IPS-NIHi11 (cell line): ENCODE data around the gene GHSR.

Source experiments
- DNase-seq: peaks from one replicate; pipeline ENCODE4 v3.0.0; 2012; ENCODE audit warnings: mixed read lengths, low spot score

The GHSR gene, protein sequence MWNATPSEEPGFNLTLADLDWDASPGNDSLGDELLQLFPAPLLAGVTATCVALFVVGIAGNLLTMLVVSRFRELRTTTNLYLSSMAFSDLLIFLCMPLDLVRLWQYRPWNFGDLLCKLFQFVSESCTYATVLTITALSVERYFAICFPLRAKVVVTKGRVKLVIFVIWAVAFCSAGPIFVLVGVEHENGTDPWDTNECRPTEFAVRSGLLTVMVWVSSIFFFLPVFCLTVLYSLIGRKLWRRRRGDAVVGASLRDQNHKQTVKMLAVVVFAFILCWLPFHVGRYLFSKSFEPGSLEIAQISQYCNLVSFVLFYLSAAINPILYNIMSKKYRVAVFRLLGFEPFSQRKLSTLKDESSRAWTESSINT

DNA sequence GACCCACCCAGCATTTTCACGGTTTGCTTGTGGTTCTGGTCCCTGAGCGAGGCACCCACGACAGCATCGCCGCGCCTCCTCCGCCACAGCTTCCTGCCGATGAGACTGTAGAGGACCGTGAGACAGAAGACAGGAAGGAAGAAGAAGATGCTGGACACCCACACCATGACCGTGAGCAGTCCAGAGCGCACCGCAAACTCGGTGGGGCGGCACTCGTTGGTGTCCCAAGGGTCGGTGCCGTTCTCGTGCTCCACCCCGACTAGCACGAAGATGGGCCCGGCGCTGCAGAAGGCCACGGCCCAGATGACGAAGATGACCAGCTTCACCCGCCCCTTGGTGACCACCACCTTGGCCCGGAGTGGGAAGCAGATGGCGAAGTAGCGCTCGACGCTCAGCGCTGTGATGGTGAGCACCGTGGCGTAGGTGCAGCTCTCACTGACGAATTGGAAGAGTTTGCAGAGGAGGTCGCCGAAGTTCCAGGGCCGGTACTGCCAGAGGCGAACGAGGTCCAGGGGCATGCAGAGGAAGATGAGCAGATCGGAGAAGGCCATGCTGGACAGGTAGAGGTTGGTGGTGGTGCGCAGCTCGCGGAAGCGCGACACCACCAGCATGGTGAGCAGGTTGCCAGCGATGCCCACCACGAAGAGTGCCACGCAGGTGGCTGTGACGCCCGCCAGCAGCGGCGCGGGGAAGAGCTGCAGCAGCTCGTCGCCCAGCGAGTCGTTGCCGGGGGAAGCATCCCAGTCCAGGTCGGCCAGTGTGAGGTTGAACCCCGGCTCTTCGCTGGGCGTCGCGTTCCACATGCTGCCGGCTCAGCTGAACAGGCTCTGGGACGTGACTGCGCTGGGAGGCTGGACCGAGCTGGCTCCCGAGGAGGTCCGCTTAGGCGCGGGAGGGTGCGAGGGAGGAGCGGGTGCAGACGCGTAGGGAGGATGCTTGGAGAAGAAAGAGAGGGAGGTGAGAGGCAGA, at the start of gene GHSR:
GHSR (minus strand) TSS at position 846 of the 969 bp plus-strand sequence; CDS start at position 803, 43 bp downstream.
- DNase-seq: peak; percentile 40

DNA sequence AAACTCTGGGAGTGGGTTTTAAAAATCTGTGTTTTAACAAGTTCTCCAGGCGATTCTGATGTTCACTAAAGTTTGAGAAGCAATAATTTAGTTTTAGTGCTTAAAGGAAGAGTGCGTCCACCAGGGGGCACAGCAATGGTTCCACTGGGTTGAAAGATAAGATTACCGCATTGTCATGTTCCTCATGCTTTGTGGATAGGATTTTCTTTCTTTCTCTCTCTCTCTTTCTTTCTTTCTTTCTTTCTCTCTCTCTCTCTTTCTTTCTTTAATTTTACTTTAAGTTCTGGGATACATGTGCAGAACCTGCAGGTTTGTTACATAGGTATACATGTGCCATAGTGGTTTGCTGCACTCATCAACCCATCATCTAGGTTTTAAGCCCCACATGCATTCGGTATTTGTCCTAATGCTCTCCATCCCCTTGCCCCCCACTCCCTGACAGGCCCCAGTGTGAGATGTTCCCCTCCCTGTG, 42.0 kb upstream of the GHSR start:
- peak; percentile 65 for DNase-seq

DNA sequence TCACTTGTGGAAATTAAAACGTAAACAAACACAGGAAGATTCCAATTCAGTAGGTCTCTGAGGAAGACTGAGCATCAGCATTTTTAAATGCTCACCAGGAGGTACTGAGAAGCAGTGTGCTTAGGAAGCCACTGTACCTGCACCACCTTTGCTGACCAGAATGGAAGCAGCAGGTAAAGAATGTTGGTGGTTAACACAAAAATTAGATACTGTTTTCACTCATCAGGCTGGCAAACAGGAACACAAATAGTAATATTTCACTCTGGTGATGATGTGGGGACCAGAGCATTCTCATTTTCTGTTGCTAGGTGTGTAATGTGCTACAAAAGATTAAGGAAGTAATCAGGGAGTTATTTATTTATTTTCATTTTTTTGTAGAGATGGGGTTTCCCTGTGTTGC, 29.9 kb upstream of the GHSR start:
- DNase-seq: no peak

DNA sequence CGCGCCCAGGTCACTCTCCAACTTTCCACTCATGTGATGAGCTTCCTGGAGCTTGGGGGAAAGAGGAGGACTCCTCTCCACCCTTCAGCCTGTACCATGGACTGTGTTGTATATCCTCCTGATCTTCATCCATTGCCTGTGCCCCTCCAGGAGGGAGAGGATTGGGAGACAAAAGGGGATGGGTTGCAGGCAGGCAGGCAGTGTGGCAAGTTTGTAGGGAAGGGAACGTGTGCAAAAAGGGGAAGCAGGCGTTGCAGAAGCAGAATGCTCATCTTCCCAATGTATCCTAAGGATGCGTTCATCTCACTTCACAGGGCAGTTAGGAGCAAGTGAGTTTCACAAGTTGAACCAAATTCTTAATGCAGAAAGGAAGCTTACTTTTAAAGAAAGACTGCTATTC, 28.1 kb upstream of the GHSR start:
- no peak for DNase-seq

DNA sequence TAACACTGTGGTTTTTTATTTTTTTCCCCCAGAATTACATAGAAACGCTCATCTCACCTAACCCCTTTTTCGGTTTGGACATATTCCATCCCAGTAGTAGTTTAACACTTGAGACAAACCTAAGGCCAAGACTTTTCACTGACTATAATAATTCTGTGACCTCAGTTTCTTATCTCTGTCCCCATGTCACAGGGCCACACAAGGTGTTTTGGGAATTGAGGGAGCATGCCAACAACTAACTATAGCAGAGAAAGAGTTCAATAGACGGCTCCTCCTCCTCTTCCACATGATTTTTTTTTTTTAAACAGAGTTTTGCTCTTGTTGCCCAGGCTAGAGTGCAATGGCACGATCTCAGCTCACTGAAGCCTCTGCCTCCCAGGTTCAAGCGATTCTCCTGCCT, 27.4 kb upstream of the GHSR start:
- DNase-seq: no peak

DNA sequence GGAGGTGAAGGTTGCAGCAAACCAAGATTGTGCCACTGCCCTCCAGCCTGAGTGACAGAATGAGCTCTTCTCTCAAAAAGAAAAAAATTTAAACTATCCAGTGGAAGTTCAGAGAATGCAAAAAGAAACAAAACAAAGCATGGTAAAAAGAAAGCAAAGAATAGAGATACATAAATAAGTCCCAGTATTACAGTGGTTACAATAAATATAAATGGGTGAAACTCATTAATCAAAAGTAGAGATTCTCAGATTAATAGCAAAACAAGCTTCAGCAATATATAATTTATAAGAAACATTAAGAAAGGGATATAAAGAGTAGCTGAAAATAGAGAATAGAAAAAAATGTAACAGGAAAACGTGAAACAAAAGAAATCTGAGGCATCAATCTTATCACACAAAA, 23.6 kb upstream of the GHSR start:
- DNase-seq: no peak

DNA sequence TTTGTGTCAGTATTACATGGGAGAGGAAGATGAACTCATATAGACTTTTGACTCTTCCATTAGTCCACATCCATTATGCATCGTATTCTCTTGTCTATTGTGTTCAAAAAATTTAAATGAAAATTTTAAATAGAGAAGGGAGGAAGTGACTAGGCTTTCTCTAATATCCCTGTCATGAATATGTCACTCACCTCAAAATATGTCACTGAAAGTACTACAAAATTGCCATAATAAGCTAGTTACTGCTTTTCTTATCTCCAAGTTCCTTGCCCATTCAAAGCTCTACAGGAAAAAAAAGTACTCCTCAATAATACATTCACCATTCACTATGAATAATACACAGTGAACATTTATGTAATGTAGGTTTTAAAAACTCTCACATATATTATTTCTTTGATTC, 22.3 kb upstream of the GHSR start:
- DNase-seq: no peak

DNA sequence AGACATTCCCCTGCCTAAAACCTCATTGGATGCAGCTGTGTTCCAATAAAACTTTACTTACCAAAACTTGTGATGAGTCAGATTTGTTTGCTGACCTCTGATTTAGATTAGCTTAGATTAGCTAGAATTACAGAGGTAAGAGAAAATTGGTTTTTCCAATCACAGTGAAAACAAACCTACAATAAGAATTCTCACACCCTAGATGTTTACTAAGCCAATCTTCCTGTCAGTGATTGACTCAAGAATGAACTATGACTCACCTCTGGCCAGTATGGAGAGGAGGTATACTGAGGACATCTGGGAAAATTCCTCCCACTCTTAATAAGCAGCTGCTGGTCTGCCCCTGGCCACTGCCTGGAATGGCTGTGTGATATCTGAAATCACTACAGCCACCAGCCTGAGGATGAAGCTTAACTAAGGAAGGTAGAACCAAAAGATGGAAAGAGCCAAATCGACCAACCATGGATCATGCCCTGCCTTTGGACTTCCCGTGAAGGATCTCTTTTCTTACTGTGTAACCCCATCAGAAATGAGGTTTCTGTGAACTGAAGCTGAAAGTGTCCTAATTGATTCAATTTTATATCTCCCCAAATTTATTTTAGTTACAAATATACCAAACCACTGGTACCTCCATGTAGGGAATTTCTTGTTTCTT, 19.0 kb upstream of the GHSR start:
- no peak for DNase-seq

DNA sequence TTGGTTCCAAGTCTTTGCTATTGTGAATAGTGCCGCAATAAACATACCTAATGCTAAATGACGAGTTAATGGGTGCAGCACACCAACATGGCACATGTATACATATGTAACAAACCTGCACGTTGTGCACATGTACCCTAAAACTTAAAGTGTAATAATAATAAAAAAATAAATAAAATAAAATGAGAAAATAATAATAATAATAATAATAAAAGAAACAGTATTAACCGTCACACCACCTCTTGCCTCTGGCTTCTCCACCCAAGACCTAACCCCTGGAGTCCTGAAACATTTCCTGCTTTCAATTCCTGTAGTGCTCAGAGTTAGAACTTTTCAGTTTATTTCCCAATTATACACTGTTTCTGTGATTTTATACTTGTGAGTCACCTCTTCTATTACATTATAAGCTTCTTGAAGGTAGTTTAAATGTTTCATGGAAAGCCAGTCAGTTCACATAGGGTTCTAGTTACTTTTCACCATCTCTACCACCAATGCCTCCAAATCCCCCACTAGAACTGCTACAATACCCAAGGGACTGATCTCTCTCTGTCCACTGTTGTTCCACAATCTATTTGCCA, 18.4 kb upstream of the GHSR start:
- no peak for DNase-seq

DNA sequence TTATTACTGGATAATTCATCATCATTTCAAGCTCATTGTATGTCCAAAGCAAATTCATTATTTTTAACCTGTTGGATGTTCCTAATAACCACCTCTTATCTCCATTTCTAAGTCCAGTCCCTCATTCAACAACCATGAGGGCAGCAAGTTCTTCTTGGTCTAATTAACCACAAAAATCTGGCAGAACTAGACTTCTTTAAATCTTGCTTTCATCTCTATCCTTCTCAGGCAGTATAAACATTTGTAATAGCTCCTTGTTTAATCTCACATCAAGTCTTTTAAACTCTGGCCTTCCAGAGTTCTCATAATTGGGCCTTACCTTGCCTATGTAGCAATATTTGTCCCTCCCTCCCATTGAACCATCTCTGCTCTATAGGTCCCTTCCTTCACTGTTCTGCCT, 17.0 kb upstream of the GHSR start:
- DNase-seq: no peak

DNA sequence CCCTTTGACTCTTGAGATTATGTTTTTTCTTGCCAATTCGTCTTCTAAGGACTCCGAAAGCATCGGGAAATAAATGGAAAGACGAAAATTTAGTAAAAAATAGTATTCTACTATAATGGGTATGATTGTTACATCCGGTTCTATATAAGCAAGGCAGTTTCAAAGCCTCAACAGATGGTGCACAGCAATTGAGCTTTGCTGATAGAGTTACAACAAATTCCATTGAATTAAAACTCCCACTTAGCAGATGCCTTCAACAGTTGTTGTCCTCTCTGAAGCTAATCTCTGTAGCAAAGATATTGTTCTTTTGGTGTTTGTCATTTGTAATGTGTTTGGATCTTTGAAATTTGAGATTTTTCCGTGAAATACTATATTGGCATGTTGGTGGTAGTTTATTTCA, 16.1 kb upstream of the GHSR start:
- DNase-seq: no peak

DNA sequence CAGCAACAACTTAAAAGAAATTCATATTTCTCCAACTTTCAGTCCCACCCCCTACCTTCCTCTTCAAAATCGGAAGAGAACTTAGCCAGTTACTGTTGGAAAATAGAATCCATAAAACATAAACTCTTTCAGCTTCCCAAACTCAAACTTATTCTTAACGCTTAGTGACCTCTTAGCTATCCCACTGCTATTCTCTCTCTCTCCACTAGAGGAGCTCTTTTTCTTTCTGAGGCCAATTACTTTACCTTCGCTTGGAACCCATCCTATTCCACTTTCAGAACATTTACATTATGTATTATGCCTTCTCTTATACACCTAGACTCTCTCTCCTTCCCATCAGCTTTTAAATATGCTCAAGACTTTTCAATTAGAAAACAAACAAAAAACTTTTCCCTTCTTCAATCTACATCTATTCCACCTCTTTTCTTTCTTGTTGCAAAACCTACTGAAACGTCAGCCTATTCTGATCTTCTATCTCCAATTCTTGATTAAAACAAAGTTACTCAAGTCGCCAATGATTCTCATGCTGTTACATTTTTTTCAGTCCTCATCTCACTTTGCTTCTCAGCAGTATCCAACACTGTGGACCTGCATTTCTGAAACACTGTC, 13.4 kb upstream of the GHSR start:
- peak; percentile 78 for DNase-seq

DNA sequence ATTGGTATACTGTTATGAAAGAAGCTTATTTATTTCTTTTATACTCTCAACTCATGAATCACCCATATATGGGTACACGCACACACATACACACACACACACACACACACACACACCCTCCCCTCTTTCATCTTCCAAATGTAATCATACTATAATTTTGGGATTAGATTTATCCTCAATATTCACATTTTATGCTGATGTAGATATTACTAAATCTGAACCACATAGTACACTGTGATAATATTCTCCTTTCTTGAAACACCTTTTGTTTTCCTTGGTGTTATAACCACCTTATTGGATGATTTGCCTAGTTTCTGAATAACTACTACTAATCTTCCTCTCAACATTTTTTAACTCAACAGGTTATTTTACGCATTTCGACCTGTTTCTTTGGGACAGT, 8.1 kb upstream of the GHSR start:
- DNase-seq: no peak

DNA sequence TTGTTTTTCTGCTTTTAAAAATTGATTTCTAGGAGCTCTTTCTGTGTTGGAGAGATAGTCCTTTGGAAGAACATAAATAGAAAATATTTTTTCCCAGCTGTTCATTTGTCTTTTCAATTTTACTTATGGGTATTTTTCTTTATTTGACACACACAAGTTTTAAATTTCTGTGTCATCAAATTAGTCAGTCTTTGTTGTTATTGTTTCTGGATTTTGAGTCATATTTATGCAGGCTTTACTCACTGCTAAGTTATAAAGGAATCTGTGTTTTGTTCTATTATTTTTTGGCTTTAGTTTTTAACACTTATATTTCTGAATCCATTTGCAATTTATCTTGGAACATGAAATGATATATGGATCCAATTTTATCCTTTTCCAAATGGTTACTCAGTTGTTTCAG, 5.9 kb upstream of the GHSR start:
- DNase-seq: no peak

DNA sequence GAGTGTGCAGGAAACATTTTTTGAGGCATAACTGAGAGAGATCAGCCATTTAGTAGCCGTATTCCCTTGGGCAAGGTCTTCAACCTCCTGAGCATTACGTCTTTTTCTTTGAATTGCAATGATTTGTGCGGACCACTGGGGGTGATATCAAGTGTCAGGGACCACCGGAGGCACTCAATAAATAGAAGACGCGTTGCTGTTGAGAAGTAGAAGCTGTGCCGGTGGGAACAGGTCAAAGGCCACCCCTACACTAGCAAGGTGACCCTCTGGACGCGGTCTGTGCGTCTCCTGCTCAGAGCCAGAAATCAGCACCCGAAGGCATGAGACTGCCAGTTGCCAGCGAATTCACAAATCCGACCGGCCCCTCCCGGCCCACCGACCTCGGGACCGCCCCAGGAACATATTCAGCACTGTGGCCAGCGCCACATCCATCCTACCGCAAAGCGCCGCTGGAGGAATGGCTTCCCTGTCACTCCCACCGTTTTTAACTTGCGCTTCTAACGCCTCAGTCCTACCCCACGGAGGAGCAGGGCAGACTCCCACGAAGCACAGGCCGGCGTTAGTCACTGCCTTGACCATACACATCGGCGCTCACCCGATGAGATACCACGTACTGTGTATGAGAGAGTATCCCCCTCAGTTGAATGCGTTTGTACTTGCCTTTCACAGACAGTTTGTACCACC, 1.4 kb upstream of the GHSR start:
- DNase-seq: peak; percentile 89

DNA sequence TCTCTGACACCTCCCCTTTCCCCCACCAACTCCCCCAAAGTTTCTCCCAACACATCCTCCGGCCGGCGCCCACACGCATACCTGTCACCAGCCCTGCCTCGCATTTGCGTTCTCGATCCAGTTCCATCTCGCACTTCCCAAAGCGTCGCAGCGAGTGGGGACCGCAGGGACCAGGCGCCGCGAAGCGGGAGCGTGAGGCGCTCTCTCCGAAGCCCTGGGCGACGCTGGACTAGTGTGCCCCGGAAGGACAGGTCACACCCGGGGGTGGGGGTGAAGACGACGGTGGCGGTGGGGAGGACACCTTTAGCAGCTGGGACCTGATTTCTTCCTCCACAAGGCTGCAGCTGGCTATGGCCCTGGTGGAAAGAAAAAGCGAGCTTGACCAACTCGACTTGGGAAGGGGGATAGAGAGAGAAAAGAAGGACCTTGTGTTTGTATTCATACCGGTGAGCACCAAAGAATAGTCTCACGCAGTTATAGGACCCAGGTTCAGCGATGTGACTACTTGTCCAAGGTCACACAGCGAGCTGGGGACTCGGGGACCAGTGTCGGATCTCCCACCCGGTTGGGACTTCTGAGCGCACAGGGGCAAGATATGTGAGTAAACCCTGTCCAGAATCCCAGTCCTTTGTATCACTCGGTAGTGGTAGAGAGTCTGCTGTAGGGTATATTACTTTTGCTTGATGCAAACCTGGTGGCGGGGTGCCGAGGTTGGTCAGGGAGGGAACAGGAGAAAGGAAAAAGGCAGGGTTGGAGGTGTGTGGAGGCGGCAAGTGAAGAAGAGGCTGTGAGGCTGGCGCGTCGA, 607 bp upstream of the GHSR start:
- no peak for DNase-seq

DNA sequence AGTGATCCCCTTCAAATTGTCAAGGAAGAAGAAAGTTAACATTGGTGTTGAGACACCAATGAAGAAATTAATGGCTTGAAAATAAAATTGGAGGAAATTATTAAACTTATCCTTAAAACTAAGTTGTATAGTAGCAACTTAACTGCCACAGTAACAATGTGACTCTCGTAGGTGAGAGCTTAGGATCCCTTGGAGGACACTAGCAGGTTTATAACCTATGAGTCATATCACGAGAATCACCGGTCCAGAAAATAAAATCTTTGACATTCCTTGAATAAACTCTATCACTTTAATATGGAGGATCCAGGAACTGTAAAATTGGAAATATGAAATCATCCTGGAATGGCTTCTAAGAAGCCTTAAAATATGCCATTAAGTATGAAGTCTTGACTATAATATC, 2.1 kb downstream of the GHSR start:
- no peak for DNase-seq

DNA sequence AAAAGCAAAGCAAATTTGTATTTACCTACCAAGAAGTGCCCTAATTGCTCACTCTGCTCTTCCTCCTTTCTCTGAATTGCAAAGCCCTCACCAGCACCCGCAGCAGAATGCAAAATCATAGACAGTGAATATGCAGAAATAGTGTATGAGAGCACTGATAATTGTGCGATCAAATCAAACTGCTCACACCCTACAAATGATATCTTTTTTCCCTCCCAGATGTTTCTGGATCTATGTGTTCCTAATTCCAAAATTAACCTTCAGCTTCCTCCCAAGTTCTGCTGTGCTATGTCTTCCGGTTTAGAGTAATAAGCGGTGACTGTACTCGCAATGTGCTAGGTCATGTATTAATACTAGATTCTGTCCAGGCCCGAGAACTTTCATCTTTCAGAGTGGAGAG, 3.4 kb downstream of the GHSR start:
- no peak for DNase-seq

DNA sequence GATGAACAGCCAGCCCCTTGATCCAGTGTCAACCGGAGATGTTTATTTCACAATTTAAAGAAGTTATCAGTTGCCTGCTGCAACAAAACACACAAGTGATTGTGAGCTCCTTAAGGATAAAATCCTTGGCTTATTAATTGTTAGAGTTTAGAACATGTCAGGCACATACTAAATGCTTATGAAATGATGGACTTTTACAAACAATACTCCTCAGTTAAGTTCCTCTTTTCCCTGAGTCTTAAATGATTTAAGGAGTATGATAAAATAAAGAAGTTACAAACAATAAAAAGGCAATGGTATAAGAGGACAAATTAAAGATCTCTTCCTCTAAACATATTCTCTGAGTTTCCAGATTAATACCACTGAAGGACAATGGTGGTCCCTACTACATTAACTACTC, 5.7 kb downstream of the GHSR start:
- no peak for DNase-seq

DNA sequence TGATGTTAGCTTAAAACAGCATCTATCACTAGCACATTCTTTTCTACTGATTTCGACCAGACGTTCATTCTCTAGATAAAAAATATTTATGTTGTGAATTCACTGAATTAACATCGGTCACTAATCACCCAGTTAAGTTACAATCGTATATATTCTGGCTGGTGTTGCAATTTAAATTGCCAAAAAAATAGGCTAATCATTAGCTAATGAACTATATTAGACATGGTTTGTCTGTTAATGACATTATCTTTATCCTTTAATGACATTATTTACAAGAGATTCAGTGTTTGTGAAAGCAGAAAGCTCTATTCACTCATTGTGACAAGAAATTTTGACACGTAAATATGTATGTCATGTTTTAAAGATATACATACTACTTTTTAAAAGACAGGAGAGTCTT, 6.7 kb downstream of the GHSR start:
- no peak for DNase-seq
